ENCODE data around the gene LMBR1. TPM values are rescaled to one million over a fixed set of nuclear protein-coding genes. Genes with fewer than 3 reads are reported as not detected.

The LMBR1 gene
- total RNA-seq, 1 donor from 2014 or later, result 35.4 TPM

- no peak for ATAC-seq
- DNase-seq (ENCODE audit: missing footprints), result no peak
- intact Hi-C loops (cut with DNase I), result no loop called here
Observed at GRCh38 chr7:156682928-156683327, 210.1 kb downstream of the LMBR1 start.

DNA sequence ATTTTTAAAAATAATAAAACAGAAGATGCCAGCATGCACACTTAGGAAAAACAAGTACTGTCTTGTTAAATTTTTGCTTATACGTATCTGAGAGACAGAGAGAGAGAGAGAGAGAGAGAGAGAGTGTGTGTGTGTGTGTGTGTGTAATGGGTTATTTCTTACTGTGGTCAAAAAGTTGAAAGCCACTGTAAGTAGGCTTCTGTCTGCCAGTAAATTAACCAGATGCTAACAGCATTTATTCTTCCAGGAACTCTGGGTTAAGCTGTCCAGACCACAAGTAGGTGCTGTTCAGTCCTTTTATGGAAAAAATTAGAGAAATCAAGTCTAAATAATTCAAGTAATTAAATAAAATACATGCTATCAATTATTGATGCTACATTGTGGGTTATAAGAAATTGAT is 212.7 kb downstream of the LMBR1 start:
- no peak for DNase-seq (ENCODE audit: missing footprints)
- ATAC-seq, result no peak
- intact Hi-C loops (cut with DNase I), result no loop called here

DNA sequence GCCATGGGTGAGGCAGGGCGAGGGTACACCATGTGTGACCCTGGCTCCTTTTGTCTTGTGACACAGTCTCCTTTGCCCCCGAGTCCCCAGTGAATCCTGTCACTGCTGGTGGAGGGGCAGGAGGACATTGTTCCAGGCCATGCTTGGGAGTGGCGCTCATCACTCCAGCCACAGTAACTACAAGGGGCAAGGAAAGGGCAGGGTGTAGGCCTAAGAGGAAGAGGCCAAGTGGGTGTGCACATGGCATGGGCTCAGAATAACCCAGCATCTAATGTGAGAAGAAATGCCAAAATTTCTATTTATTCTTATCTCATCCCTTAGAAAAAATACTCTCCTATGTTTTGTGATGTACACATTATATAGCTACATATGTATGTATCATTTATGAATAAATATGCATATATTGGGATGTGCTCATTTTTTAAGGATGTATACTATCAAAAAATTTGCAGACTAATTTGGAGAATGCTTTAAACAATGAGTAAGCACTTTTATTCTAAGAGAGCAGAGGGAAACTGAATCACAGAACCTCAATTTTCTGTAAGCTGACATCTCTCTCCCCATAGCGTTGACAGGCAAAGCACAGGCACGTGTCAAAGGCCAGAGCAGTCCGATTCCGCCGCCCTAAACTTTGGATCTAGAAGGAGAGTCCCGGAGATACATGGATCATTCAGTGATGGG is 215.5 kb downstream of the LMBR1 start:
- intact Hi-C loops (cut with DNase I), result no loop called here

DNA sequence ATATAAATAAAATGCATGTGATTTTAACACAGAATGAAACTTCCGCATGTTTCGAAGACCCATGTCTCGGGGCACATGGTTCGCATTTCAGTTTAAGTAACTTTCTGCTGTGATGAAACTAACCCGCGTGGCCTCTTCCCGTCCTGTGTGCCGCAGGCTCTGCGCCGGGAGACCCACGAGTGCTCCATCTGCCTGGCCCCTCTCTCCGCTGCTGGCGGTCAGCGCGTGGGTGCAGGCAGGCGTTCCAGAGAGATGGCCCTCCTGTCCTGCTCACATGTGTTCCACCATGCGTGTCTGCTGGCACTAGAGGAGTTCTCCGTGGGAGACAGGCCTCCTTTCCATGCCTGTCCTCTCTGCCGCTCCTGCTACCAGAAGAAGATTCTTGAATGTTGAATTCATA is 216.7 kb downstream of the LMBR1 start:
- DNase-seq (ENCODE audit: missing footprints), result no peak
- intact Hi-C loops (cut with DNase I), result no loop called here
- no peak for ATAC-seq

More for the DNA sequence above, 215.5 kb downstream of the LMBR1 start:
- ATAC-seq (no peak), DNase-seq (ENCODE audit: missing footprints) (no peak)

- ATAC-seq, result no peak
- intact Hi-C loops (cut with DNase I), result no loop called here
Observed at GRCh38 chr7:156675721-156676120, 217.3 kb downstream of the LMBR1 start.

DNA sequence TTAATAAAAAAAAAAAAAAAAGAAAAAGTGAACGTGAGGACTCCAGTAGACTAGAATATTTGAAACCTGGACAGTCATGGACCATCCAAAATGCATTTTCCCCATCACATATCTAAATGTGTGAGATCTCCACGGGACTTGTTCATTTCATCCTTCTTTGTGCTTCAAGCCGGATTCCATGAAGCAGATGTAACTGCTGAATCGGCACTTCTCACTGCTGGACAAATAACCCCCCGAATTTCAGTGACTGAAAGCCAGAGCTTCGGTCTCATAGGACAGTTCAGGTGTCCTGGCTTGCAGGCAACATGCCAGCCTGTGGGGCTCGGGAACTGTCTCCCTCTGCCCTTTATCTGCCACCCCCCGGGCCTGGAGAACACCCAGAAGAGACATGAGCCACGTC is 219.1 kb downstream of the LMBR1 start:
- DNase-seq (ENCODE audit: missing footprints) (no peak), ATAC-seq (no peak)
- intact Hi-C loops (cut with DNase I), result no loop called here

More at GRCh38 chr7:156675721-156676120, 217.3 kb downstream of the LMBR1 start:
- DNase-seq (ENCODE audit: missing footprints), result no peak

- ATAC-seq, result no peak
- intact Hi-C loops (cut with DNase I), result no loop called here
- DNase-seq (ENCODE audit: missing footprints), result no peak
Observed at GRCh38 chr7:156673454-156673853, 219.5 kb downstream of the LMBR1 start.

DNA sequence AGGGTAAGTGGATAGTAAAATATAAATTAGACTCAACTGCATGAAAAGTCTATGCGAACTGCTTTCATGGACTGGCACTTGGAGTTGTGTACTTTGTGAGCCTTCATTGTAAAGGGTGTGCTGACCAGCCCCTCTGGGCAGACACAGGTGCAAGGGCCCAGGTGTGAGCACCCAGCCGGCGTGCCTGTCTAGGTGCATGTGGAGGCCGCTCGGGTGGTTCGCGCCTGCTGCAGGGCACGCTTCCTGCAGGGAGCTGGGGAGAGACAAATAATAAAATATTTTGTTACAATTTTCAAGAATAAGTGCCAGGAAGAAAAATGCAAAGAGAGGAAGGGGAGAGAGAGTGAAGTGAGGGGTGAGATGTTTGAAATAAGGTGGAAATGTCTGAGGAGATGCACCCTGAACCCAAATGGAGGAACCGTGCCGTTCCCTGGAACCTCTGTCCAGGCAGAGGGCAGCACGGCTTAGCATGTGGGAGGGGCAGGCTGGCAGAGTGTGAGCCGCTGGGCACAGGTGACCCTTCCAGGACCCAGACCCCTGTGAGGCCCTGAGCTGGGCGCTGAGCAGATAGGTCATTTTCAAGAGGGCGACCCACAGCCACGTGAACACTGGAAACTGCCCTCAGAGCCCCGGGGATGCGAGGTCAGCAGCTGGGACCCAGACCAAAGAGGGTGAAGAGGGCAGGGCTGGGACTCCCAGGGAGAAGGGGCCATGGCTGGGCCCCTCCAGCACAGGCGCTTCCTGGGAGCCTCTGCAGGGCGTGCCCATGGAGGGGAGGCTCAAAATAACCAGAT is 223.8 kb downstream of the LMBR1 start:
- DNase-seq (ENCODE audit: missing footprints) (no peak), ATAC-seq (no peak)
- intact Hi-C loops (cut with DNase I), result no loop called here

DNA sequence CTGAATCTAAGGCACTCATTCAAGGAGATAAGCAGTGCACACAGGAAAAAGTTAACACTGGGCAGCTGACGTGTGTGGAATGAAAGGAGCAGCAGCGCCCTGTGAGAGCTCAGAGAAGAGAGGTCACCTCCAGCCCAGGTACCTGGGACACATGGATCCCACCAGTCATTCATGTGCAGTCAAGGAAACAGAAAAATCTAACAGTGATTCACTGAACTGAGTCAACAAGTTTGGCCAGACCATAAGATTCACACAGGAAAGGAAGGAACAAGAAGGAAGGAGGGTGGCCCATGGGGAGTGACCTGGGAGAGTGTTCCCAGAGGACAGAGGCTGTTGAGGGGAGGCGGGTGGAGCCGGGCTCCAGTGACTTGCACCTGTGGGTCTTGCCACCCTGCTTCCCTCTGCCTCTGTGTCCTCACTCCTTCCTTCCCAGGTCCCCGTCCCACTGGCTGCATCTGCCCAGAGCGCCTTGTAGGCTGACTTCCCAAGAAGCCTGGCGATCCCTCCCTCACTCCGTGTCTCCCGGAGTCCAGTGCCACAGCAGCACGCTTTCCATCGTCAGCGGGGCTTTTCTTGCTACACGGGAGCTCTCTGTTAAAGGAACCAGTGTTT is 224.7 kb downstream of the LMBR1 start:
- no peak for ATAC-seq
- intact Hi-C loops (cut with DNase I), result no loop called here
- no peak for DNase-seq (ENCODE audit: missing footprints)

DNA sequence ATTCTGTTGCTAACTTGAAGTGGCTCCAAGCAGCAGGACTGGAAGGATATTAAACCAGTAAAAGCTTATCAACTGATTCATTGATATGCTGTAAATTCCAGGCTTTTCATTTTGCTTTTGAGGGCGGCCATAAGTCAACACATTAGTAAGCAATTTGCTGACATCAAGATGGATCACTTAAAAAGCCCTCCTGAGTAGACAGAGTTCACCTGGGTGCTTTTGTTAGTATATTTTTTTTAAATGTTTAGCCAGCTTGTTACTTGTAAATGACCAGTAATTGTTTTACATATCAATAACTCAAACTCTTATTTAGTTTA is 225.9 kb downstream of the LMBR1 start:
- ATAC-seq (no peak), DNase-seq (ENCODE audit: missing footprints) (no peak)
- intact Hi-C loops (cut with DNase I), result no loop called here

DNA sequence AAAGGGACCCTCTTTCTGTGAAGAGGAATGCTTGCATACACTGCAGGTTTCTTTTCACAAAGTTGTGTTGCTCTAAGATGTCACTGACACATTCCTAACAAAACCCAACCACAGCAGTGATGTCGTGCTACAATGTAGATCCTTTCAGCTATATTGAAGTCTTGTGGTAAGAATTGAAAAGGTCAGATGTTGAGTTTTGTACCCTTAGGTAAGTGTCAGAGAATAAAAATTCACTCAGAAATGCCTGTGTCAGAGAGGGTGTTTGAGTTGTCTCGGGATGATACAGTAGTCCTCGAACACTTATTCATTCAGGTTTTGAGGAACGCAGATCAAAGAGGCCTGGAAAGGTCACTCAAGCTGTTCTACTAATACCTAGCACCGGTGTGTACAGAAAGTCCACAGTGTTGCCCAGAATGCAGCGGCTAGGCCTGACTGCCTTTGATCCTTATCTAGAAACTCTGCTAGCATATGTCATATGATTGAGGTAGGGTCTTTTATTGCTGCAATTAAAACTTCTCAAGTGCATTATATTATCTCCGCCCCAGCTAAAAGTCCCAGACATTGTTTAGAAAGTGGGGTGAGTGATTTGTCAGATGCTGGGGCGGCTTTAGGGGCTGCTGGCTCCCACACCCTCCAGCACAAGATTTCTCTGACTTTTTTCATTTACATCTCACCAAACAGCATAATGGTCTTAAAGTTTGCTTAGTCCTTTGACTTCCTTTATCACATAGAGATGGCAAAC is 226.4 kb downstream of the LMBR1 start:
- no peak for ATAC-seq
- intact Hi-C loops (cut with DNase I), result no loop called here
- no peak for DNase-seq (ENCODE audit: missing footprints)

- intact Hi-C loops (cut with DNase I), result no loop called here
Observed at GRCh38 chr7:156665101-156665500, 227.9 kb downstream of the LMBR1 start.

DNA sequence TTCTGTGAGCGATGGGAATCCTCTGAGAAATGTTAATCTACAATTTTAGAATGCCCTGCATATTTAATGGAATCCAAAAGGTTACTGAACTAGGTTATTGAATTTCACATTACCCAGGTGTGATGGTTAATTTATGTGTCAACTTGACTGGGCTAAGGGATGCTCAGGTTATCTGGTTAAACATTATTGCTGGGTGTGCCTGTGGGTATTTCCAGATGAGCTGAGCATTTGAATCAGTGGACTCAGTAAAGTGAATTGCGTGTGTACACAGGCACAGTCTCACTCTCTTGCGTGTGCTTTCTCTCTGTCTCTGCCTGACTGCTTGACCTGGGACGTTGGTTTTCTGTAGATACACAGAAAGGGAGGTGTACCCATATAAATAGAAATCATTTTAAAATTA is 230.7 kb downstream of the LMBR1 start:
- DNase-seq (ENCODE audit: missing footprints) (no peak), ATAC-seq (no peak)
- intact Hi-C loops (cut with DNase I), result no loop called here

More at GRCh38 chr7:156665101-156665500, 227.9 kb downstream of the LMBR1 start:
- ATAC-seq (no peak), DNase-seq (ENCODE audit: missing footprints) (no peak)

GRCh38 chr7:156661637-156662036 is 231.3 kb downstream of the LMBR1 start:
- intact Hi-C loops (cut with DNase I), result no loop called here
- ATAC-seq (no peak), DNase-seq (ENCODE audit: missing footprints) (no peak)

DNA sequence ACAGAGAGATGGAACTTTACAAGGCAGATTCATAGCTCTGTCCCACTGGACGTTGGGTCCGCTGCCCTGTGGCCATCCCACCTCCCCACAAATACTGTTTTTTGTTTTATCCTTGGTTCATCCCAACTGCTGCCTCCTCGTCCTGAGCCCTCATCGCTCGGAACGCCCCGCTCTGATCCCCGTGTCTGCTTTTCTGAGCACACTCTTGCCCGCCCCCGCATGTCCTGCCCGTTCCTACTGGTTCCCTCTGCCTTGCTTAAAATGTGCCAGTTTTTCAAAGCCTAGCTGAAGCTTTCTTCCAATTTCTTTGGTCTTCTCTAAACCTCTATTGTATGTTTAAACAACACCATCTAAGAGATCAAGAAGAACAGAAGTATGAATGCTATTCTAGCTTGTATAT is 233.0 kb downstream of the LMBR1 start:
- intact Hi-C loops (cut with DNase I), result no loop called here
- DNase-seq (ENCODE audit: missing footprints), result no peak
- ATAC-seq, result no peak

DNA sequence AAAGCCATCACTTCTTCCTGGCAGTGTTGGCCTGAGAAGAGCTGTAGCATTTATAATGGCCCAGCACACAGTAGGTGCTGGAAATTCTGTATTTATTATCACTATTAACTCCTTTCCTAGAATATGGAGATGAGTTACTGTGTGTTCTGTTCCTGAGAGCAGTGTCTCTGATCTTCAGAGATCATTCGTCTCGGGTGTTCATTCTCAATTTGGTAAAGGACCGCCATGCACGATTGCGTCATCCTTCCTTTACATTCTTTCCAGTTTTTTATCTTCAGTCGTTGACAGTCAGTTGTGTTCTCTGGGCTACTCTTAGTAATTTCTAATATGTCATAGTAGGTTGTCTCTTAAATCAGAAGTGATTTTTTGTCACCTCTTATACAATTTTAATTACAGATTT is 233.8 kb downstream of the LMBR1 start:
- ATAC-seq (no peak), DNase-seq (ENCODE audit: missing footprints) (no peak)
- intact Hi-C loops (cut with DNase I), result no loop called here

GRCh38 chr7:156657681-156658080 is 235.3 kb downstream of the LMBR1 start:
- ATAC-seq (no peak), DNase-seq (ENCODE audit: missing footprints) (no peak)
- intact Hi-C loops (cut with DNase I), result no loop called here

GRCh38 chr7:156656598-156656997 is 236.4 kb downstream of the LMBR1 start:
- intact Hi-C loops (cut with DNase I), result no loop called here
- DNase-seq (ENCODE audit: missing footprints) (no peak), ATAC-seq (no peak)

DNA sequence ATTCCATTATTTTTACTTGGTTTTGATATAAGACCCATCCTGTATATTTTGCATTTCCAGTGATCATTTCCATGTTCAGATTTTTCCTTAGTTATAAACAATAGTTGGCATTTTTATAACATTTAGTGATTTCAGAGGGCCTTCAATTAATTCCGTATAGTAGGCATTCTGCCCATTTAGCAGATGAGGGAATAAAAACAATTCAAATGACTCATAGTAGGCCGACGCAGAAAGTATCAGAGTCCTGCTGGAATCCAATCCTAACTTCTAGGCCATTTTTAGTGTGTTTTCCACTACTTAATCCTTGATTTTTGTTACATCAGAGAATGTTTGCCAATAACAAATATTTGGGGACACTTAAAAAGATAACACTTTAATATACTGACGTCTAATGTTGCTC is 237.0 kb downstream of the LMBR1 start:
- ATAC-seq (no peak), DNase-seq (ENCODE audit: missing footprints) (no peak)
- intact Hi-C loops (cut with DNase I), result no loop called here

DNA sequence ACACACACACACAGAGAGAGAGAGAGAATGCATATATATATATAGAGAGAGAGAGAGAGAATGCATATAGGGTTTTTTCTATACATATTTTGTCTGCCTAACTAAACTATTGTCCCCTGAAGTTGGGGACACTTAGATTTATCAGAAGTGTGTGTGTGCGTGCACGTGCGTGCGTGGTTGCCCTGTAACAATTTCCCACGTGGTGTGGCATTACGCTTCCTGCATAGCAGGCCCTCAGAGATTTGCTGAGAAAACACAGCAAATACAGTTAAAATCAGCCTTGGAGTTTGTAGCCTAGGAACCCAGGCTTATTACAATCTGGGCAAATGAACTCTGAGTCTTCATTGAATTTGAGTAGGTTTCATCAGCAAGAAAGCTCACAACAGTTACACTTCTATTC is 237.7 kb downstream of the LMBR1 start:
- no peak for DNase-seq (ENCODE audit: missing footprints)
- intact Hi-C loops (cut with DNase I), result no loop called here
- no peak for ATAC-seq

Data from Right ventricle myocardium inferior (tissue), 1 donor.